Spleen (tissue), 11 donors: ENCODE data around the gene KIN. TPM values are rescaled to one million over a fixed set of nuclear protein-coding genes. Genes with fewer than 3 reads are reported as not detected.

Experiments
- DNase-seq: peaks from one replicate; pipeline ENCODE4 v3.0.0-alpha.2; 2020
- H3K27ac ChIP-seq, 8 donors: fragments of 200-600 bp; sonication (generic) in 7 of 8; 1 replicate in 4 of 8; 2 replicates in 4 of 8; pipeline versions ENCODE4 v1.5.0 to v1.8.0; 2016 to 2021; ENCODE audit warnings: inconsistent platforms in 4 of 8, mild to moderate bottlenecking in 4 of 8, moderate library complexity in 1 of 8
- H3K27me3 ChIP-seq, 7 donors: fragments of 200-600 bp; sonication (generic) in 6 of 7; replicated peaks in 1 of 7; 1 replicate in 4 of 7; 2 replicates in 3 of 7; pipeline versions ENCODE4 v1.5.0 to v1.8.0; 2016 to 2021; ENCODE audit warnings: inconsistent platforms in 3 of 7, mild to moderate bottlenecking in 1 of 7
- H3K36me3 ChIP-seq, 6 donors: fragments of 200-600 bp; sonication (generic) in 5 of 6; 1 replicate in 4 of 6; 2 replicates in 2 of 6; pipeline versions ENCODE4 v1.5.0 to v1.8.0; 2016 to 2021; ENCODE audit warnings: inconsistent platforms in 2 of 6
- H3K4me1 ChIP-seq, 6 donors: fragments of 200-600 bp; sonication (generic) in 5 of 6; 1 replicate in 3 of 6; 2 replicates in 3 of 6; pipeline versions ENCODE4 v1.5.0 to v1.8.0; 2016 to 2021; ENCODE audit warnings: inconsistent platforms in 3 of 6
- H3K4me3 ChIP-seq, 8 donors: fragments of 200-600 bp; sonication (generic) in 7 of 8; 1 replicate in 4 of 8; 2 replicates in 4 of 8; pipeline versions ENCODE4 v1.5.0 to v1.8.0; 2016 to 2021; ENCODE audit warnings: inconsistent platforms in 4 of 8, mild to moderate bottlenecking in 4 of 8, moderate library complexity in 2 of 8
- H3K9me3 ChIP-seq, 8 donors: fragments of 200-600 bp; sonication (generic) in 7 of 8; 1 replicate in 4 of 8; 2 replicates in 4 of 8; pipeline versions ENCODE4 v1.5.0 to v1.8.0; 2016 to 2021; ENCODE audit warnings: inconsistent platforms in 4 of 8
- CTCF ChIP-seq, 11 experiments: fragments of 200-600 bp in 7 of 11; fragments of 450-650 bp in 4 of 11; sonication (generic) in 4 of 11; IDR thresholded peaks in 8 of 11; conservative IDR thresholded peaks in 3 of 11; 1 replicate in 7 of 11; 2 replicates in 4 of 11; pipeline versions ENCODE4 v1.4.0 to v1.8.0; 2016 to 2021; ENCODE audit warnings: antibody characterized with exemption in 11 of 11, inconsistent platforms in 4 of 11, mild to moderate bottlenecking in 1 of 11
- POLR2A ChIP-seq, 3 donors: fragments of 450-650 bp; IDR thresholded peaks; one replicate each; pipeline ENCODE4 v1.5.1; 2017; ENCODE audit warnings: antibody characterized with exemption in 3 of 3, mild to moderate bottlenecking in 1 of 3
- POLR2AphosphoS5 ChIP-seq, 3 donors: sonication (generic); formaldehyde crosslinking; IDR thresholded peaks; one replicate each; pipeline ENCODE4 v1.5.1; 2017; ENCODE audit warnings: antibody characterized with exemption in 3 of 3
- WGBS, 5 donors: extraction: QIAGEN DNeasy Blood & Tissue Kit in 3 of 5; methylation state at CpG; one replicate each; pipeline versions ENCODE4 v1.1.5 to v1.1.7; 2013 to 2018; 5-methylcytosine and 5-hydroxymethylcytosine counted together
- intact Hi-C: fragments of 100-400 bp; cut with DNase I; formaldehyde crosslinking; loops from one replicate; pipeline ENCODE4 v1.15.0; 2023; ENCODE audit warnings: low total_unique reads
- polyA plus RNA-seq, 3 donors: library from polyadenylated mRNA; stranded (reverse); fragments of 200-250 nt; gene quantifications; one replicate each; pipeline ENCODE4 v1.2.1, GENCODE V29; 2013
- total RNA-seq, 7 donors: library from RNA; depleted of rRNA in 3 of 7; stranded (reverse); fragments of >200 nt in 3 of 7; fragmentation: NEBNext Ultra II Directional in 4 of 7; extraction: Animal tissue kit (Norgen Biotek cat#: 25700) in 4 of 7; gene quantifications; one replicate each; pipeline versions ENCODE4 v1.1.0 to v1.2.1, GENCODE V29; 2016 to 2021
- donor health status: healthy with polysubstance abuse.
- donor health status: DM: no; HTN: no; CAD: no; lungs with moderate emphysema.
- donor health status: DM: no; HTN: no; CAD: no.
- donor health status: Bipolar disorder and iron deficiency.
- donor health status: healthy.
- donor health status: DM: no; HTN: no; CAD: no.
- donor health status: DM: yes; HTN: yes; CAD: no.

The KIN gene
- total and polyA plus RNA-seq, 10 donors, result 9.2 to 16.0 (median 11.4) TPM

GRCh38 chr10:7776777-7777176 lies 11.0 kb downstream of the KIN start:
- no peak overlapping the region for H3K4me3 ChIP-seq
- no peaks in the 10 kb centered on the region for H3K27me3 ChIP-seq
- no peak overlapping the region for H3K27ac ChIP-seq
- H3K9me3 ChIP-seq, result no peaks in the 10 kb centered on the region
- H3K4me1 ChIP-seq, result peaks cover 0 to 9% (median 3%) of the 10 kb centered on the region in 6 donors
- intact Hi-C loops, result no loop called here
- TF ChIP-seq POLR2AphosphoS5 (IDR thresholded peaks at IDR 0.05) (no peak), CTCF (IDR thresholded peaks at IDR 0.05 in 8 of 11, conservative IDR thresholded peaks at IDR 0.05 in 3 of 11) (no peak)
- peaks cover 0 to 100% (median 63%) of the 10 kb centered on the region in 6 donors for H3K36me3 ChIP-seq
- no peak for DNase-seq
- WGBS, 5 donors, result 93 to 100% (median 96%) methylated on average over 2 of the region's 2 CpGs

- H3K27ac ChIP-seq, result peak overlapping the region in 5 of 8 donors; percentile 17 to 61 (median 40)
- intact Hi-C loops, result no loop called here
These were observed 13.7 kb downstream of the KIN start for GRCh38 chr10:7773845-7774801.

GRCh38 chr10:7768417-7768816 lies 19.4 kb downstream of the KIN start:
- H3K4me1 ChIP-seq, result peaks cover 0 to 12% (median 5%) of the 10 kb centered on the region in 6 donors
- WGBS, 5 donors, result 82 to 99% (median 96%) methylated on average over 7 of the region's 7 CpGs
- no peak for DNase-seq
- H3K4me3 ChIP-seq, result no peak overlapping the region
- peaks cover 0 to 100% (median 72%) of the 10 kb centered on the region in 6 donors for H3K36me3 ChIP-seq
- intact Hi-C loops, result no loop called here
- no peak overlapping the region for H3K27ac ChIP-seq
- TF ChIP-seq POLR2A (IDR thresholded peaks at IDR 0.05) (no peak), POLR2AphosphoS5 (IDR thresholded peaks at IDR 0.05) (no peak), CTCF (IDR thresholded peaks at IDR 0.05 in 8 of 11, conservative IDR thresholded peaks at IDR 0.05 in 3 of 11) (no peak)
- no peaks in the 10 kb centered on the region for H3K9me3 ChIP-seq
- no peaks in the 10 kb centered on the region for H3K27me3 ChIP-seq

More at GRCh38 chr10:7773845-7774801, 13.7 kb downstream of the KIN start:
- WGBS, 5 donors, result 47 to 60% (median 59%) methylated on average over 10 of the region's 10 CpGs
- no peak for DNase-seq
- H3K9me3 ChIP-seq, result no peaks in the 10 kb centered on the region
- H3K4me3 ChIP-seq, result no peak overlapping the region
- TF ChIP-seq POLR2A (IDR thresholded peaks at IDR 0.05) (no peak), CTCF (IDR thresholded peaks at IDR 0.05 in 8 of 11, conservative IDR thresholded peaks at IDR 0.05 in 3 of 11) (no peak), POLR2AphosphoS5 (IDR thresholded peaks at IDR 0.05) (peak in 1 of 3 donors; percentile 9)
- H3K27me3 ChIP-seq, result no peaks in the 10 kb centered on the region
- H3K36me3 ChIP-seq, result peaks cover 0 to 100% (median 61%) of the 10 kb centered on the region in 6 donors
- H3K4me1 ChIP-seq, result peaks cover 0 to 9% (median 3%) of the 10 kb centered on the region in 6 donors

GRCh38 chr10:7767209-7767608 lies 20.6 kb downstream of the KIN start:
- no peak overlapping the region for H3K4me3 ChIP-seq
- intact Hi-C loops, result no loop called here
- DNase-seq, result no peak
- H3K27me3 ChIP-seq, result no peaks in the 10 kb centered on the region
- peaks cover 0 to 16% (median 5%) of the 10 kb centered on the region in 6 donors for H3K4me1 ChIP-seq
- no peaks in the 10 kb centered on the region for H3K9me3 ChIP-seq
- H3K36me3 ChIP-seq, result peaks cover 0 to 100% (median 79%) of the 10 kb centered on the region in 6 donors
- TF ChIP-seq POLR2AphosphoS5 (IDR thresholded peaks at IDR 0.05) (no peak), POLR2A (IDR thresholded peaks at IDR 0.05) (no peak), CTCF (IDR thresholded peaks at IDR 0.05 in 8 of 11, conservative IDR thresholded peaks at IDR 0.05 in 3 of 11) (no peak)
- H3K27ac ChIP-seq, result no peak overlapping the region
- WGBS, 5 donors, result 92 to 98% (median 95%) methylated on average over 10 of the region's 10 CpGs
